Activated naive CD4-positive, alpha-beta T cell treated with anti-CD3 and anti-CD28 coated beads, Interleukin-2, amount 10 ng/mL, durations not matched to agents 7 days and 5 days (primary cell): ENCODE results near the gene CYP2F1.

Experiments used
- CTCF ChIA-PET: fragments of 350-600 bp; sonication (Branson Sonifier 250); formaldehyde crosslinking; loops from one replicate; lab custom pipeline; 2021; ENCODE audit warnings: antibody characterized with exemption; lab: Charles Lee
- DNase-seq: peaks from one replicate; pipeline ENCODE4 v3.0.0-alpha.2; 2020
- H3K27ac Mint-ChIP-seq: one replicate; pipeline ENCODE4 v1.8.0; 2021; ENCODE audit warnings: mild to moderate bottlenecking, moderate library complexity, mixed read lengths
- H3K27me3 Mint-ChIP-seq: one replicate; pipeline ENCODE4 v1.8.0; 2021; ENCODE audit warnings: mild to moderate bottlenecking, mixed read lengths
- H3K36me3 Mint-ChIP-seq: one replicate; pipeline ENCODE4 v1.8.0; 2021; ENCODE audit warnings: mixed read lengths
- H3K4me1 Mint-ChIP-seq: one replicate; pipeline ENCODE4 v1.8.0; 2021; ENCODE audit warnings: mixed read lengths
- H3K4me3 Mint-ChIP-seq: one replicate; pipeline ENCODE4 v1.8.0; 2021; ENCODE audit warnings: mild to moderate bottlenecking, moderate library complexity, mixed read lengths
- H3K9me3 Mint-ChIP-seq: one replicate; pipeline ENCODE4 v1.8.0; 2021; ENCODE audit warnings: mixed read lengths

CYP2F1 gene

DNA sequence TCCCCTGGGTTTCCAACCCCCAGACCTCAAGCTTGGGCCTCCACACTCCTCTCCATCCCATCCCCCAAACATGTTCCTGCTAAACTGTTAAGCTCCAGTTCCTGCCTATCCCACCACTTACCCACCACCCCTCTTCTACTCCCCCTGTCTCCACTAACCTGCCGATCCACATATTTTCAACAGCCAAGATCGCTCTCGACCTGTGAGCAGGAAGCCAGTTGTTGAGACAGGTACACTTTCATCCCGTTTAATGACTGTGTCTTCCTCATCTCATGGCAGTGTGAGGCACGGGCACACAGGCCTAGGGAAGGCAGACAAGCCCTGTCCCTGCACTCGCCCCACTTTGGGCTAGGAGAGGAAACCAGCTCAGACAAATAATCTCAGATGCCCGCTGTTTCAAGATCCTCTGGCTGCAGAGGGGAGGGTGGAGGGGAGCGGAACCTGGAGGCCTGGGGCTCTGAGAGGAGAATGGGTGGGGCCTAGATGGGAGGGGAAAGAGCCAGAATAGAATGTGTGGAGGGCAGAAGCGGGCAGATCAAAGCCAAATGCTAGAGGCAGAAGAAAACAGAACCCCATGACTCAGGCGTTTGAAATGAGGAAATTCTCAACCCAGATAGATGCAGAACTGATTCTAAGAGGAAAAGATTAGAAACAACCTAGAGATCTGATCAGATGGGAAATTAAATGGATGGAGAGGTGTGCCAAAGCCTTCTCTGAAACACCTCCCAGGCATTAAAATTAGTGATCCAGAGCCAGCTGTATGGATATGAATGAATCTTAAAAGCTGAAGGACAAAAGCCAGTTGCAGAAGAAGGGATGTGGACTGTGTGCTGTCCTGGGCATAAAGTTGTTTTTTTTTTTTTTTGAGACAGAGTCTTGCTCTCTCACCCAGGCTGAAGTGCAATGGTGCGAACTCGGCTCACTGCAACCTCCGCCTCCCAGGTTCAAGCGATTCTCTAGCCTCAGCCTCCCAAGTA is 61.9 kb downstream of the CYP2F1 start:
- CTCF ChIA-PET = interaction anchor here (0.7 kb wide), 1 partner anchor 49 kb away, joined by 3 read pairs; no protein-coding TSS in a partner anchor
- no peaks in the 10 kb centered on the region for H3K9me3 Mint-ChIP-seq
- H3K4me3 Mint-ChIP-seq = peak overlapping the region; percentile 50
- H3K27me3 Mint-ChIP-seq = peaks cover 12% of the 10 kb centered on the region
- peak; percentile 79 for DNase-seq
- peaks cover 30% of the 10 kb centered on the region for H3K4me1 Mint-ChIP-seq
- H3K36me3 Mint-ChIP-seq = no peaks in the 10 kb centered on the region
- H3K27ac Mint-ChIP-seq = peak overlapping the region; percentile 85
